HUES48 (cell line): ENCODE results near the gene SCRN2.

Experiments used
- H3K27ac ChIP-seq: one replicate; pipeline ENCODE4 v1.7.0; 2013; ENCODE audit warnings: low read depth, low read length, inconsistent platforms
- H3K27me3 ChIP-seq: 2 replicates; pipeline ENCODE4 v1.6.1; 2013; ENCODE audit warnings: mild to moderate bottlenecking, low read length; ENCODE audit not compliant: control insufficient read depth, insufficient read depth
- H3K36me3 ChIP-seq: 2 replicates; pipeline ENCODE4 v1.6.1; 2013; ENCODE audit warnings: low read length; ENCODE audit not compliant: control insufficient read depth, insufficient read depth
- H3K4me1 ChIP-seq: 2 replicates; pipeline ENCODE4 v1.6.1; 2013; ENCODE audit warnings: mild to moderate bottlenecking, low read length; ENCODE audit not compliant: control insufficient read depth, insufficient read depth
- H3K4me3 ChIP-seq: 2 replicates; pipeline ENCODE4 v1.5.1; 2013; ENCODE audit warnings: mild to moderate bottlenecking, low read depth, low read length
- H3K9ac ChIP-seq: 2 replicates; pipeline ENCODE4 v1.6.1; 2013; ENCODE audit warnings: mild to moderate bottlenecking, low read depth, low read length, moderate library complexity
- H3K9me3 ChIP-seq: 2 replicates; pipeline ENCODE4 v1.6.1; 2013; ENCODE audit warnings: low read length; ENCODE audit not compliant: control insufficient read depth, insufficient read depth

The SCRN2 gene

GRCh38 chr17:47843391-47843730 is 2.3 kb upstream of the SCRN2 start:
- peaks cover 43% of the 10 kb centered on the region for H3K27me3 ChIP-seq
- H3K4me1 ChIP-seq, result peaks cover 19% of the 10 kb centered on the region
- no peak overlapping the region for H3K4me3 ChIP-seq

GRCh38 chr17:47841488-47842291 is 617 bp upstream of the SCRN2 start:
- Histone ChIP-seq H3K9ac (no peak overlapping the region), H3K9me3 (no peaks in the 10 kb centered on the region), H3K36me3 (peaks cover 13% of the 10 kb centered on the region; the same call in 1 of the 2 replicates), H3K27me3 (peaks cover 26% of the 10 kb centered on the region), H3K4me3 (no peak overlapping the region), H3K4me1 (peaks cover 19% of the 10 kb centered on the region), H3K27ac (no peak overlapping the region)

More at GRCh38 chr17:47843391-47843730, 2.3 kb upstream of the SCRN2 start:
- H3K27ac ChIP-seq, result peak overlapping the region; percentile 48
- H3K36me3 ChIP-seq, result peaks cover 7% of the 10 kb centered on the region; the same call in 1 of the 2 replicates
- H3K9ac ChIP-seq, result no peak overlapping the region
- no peaks in the 10 kb centered on the region for H3K9me3 ChIP-seq

- Histone ChIP-seq H3K27ac (no peak overlapping the region), H3K9me3 (no peaks in the 10 kb centered on the region), H3K4me3 (peak overlapping the region; percentile 93), H3K27me3 (peaks cover 11% of the 10 kb centered on the region), H3K4me1 (peaks cover 19% of the 10 kb centered on the region), H3K9ac (peak overlapping the region; percentile 64), H3K36me3 (peaks cover 21% of the 10 kb centered on the region; the same call in 1 of the 2 replicates)
These were observed 902 bp downstream of the SCRN2 start for GRCh38 chr17:47840001-47840741.

GRCh38 chr17:47839071-47839470 is 2.0 kb downstream of the SCRN2 start:
- Histone ChIP-seq H3K36me3 (peaks cover 21% of the 10 kb centered on the region; the same call in 1 of the 2 replicates), H3K4me3 (no peak overlapping the region), H3K27me3 (peaks cover under 1% of the 10 kb centered on the region; the same call in 1 of the 2 replicates), H3K9ac (no peak overlapping the region), H3K4me1 (peaks cover 19% of the 10 kb centered on the region), H3K27ac (no peak overlapping the region), H3K9me3 (no peaks in the 10 kb centered on the region)

DNA sequence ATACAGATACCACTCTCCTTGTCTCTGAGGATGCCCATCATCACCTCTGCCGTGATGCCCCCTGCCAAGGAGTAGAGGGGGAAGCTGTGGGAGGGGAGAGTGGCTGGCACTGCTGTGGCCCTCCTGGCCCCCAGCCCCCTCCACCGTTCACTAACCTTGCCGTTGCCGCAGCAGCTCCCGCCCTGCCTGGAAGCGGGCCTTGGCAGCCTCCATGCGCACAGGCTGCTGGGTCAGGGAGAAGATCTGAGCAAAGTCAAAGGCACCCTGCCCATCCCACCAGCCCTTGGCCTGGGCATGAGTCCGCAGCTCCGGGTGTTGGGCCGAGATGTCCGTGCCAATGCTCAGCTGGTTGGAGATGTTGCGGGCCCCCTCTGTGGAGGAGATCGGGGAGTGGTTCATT is 2.4 kb downstream of the SCRN2 start:
- Histone ChIP-seq H3K27me3 (no peaks in the 10 kb centered on the region), H3K9ac (no peak overlapping the region), H3K27ac (no peak overlapping the region), H3K9me3 (no peaks in the 10 kb centered on the region), H3K4me3 (no peak overlapping the region), H3K4me1 (peaks cover 17% of the 10 kb centered on the region), H3K36me3 (peaks cover 21% of the 10 kb centered on the region; the same call in 1 of the 2 replicates)

GRCh38 chr17:47837401-47838039 is 3.6 kb downstream of the SCRN2 start:
- Histone ChIP-seq H3K9ac (no peak overlapping the region), H3K4me3 (no peak overlapping the region), H3K9me3 (no peaks in the 10 kb centered on the region), H3K27me3 (no peaks in the 10 kb centered on the region), H3K36me3 (peaks cover 21% of the 10 kb centered on the region; the same call in 1 of the 2 replicates), H3K27ac (no peak overlapping the region), H3K4me1 (peaks cover 10% of the 10 kb centered on the region; the same call in 1 of the 2 replicates)

GRCh38 chr17:47836601-47837000 is 4.5 kb downstream of the SCRN2 start:
- H3K27me3 ChIP-seq, result no peaks in the 10 kb centered on the region
- H3K9me3 ChIP-seq, result no peaks in the 10 kb centered on the region
- H3K9ac ChIP-seq, result no peak overlapping the region
- H3K4me3 ChIP-seq, result no peak overlapping the region
- H3K36me3 ChIP-seq, result peaks cover 21% of the 10 kb centered on the region; the same call in 1 of the 2 replicates
- no peak overlapping the region for H3K27ac ChIP-seq
- peaks cover 14% of the 10 kb centered on the region; the same call in 1 of the 2 replicates for H3K4me1 ChIP-seq

DNA sequence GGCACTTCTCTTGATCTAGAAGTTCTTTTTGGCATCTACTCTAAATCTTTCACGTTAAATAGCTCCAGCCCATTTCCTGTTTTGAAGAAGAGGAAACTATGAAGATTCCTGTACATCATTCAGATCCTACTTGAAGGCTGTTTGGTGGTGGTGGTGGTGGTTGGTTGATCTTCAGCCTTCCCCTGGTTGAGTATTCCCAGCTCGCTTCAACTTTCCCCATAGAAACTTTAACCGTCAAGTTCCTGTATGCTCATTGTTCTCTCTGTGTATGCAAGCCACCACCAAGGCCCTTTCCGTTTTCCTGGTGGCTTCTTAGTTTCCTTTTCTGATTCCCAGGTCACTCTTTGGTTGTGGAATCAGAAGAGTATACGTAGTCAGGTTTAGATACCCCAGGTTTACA is 6.3 kb downstream of the SCRN2 start:
- Histone ChIP-seq H3K27ac (no peak overlapping the region), H3K9me3 (no peaks in the 10 kb centered on the region), H3K27me3 (no peaks in the 10 kb centered on the region), H3K4me1 (0 out of 2 replicates have a peak, but pooled peaks cover 5% of the 10 kb centered on the region), H3K4me3 (no peak overlapping the region), H3K36me3 (peaks cover 21% of the 10 kb centered on the region; the same call in 1 of the 2 replicates), H3K9ac (no peak overlapping the region)

DNA sequence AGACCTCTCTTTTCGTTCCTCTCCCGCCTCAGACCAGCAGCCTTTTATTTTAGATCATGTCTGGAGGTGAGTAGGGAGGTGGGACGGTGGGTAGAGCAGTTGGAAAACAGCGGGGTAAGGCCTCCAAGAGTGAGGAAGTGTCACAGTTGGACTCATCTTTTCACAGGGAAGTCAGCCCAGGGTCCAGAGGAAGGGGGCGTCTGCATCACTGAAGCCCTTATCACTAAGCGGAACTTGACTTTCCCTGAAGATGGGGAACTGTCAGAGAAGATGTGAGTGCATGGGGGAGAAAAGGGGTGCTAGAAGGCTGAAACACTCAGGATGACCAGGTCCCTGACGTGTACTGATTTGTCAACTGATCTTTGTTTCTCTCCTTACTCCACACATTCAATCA is 9.1 kb downstream of the SCRN2 start:
- Histone ChIP-seq H3K27ac (no peak overlapping the region), H3K4me3 (peak overlapping the region; percentile 96), H3K4me1 (0 out of 2 replicates have a peak, but pooled peaks cover 5% of the 10 kb centered on the region), H3K9ac (no peak overlapping the region), H3K36me3 (peaks cover 22% of the 10 kb centered on the region), H3K9me3 (no peaks in the 10 kb centered on the region), H3K27me3 (no peaks in the 10 kb centered on the region)

GRCh38 chr17:47831003-47831933 is 9.8 kb downstream of the SCRN2 start, which contains the start of the genes LRRC46 and MRPL10:
Gene LRRC46, plus strand, starts transcription at chr17:47831670. Its CDS starts 320 bp downstream, at chr17:47831990.
Gene MRPL10, minus strand, starts transcription at chr17:47831541. Its CDS starts 30 bp downstream, at chr17:47831511.
- H3K27me3 ChIP-seq, result no peaks in the 10 kb centered on the region
- no peaks in the 10 kb centered on the region for H3K9me3 ChIP-seq
- H3K36me3 ChIP-seq, result peaks cover 29% of the 10 kb centered on the region
- H3K27ac ChIP-seq, result peak within 1 kb of the TSS; percentile 84
- H3K4me3 ChIP-seq, result peak within 1 kb of the TSS; percentile 96
- 0 out of 2 replicates have a peak, but pooled peaks cover 5% of the 10 kb centered on the region for H3K4me1 ChIP-seq
- H3K9ac ChIP-seq, result peak within 1 kb of the TSS; percentile 67
